ENCODE results near the gene MMP24.

GRCh38 chr20:35192118-35192872 lies 34.2 kb upstream of the MMP24 start:
- TF ChIP-seq CTCF (IDR thresholded peaks at IDR 0.05; ENCODE audit: low read depth, low read length, poor library complexity, severe bottlenecking) (no peak), EZH2phosphoT487 (IDR thresholded peaks at IDR 0.05; ENCODE audit: borderline replicate concordance, low read length) (no peak)

Measured in DOHH2 (cell line).